GM12878 (cell line): ENCODE results near the gene MAGI3. TPM values are rescaled to one million over a fixed set of nuclear protein-coding genes. Genes with fewer than 3 reads are reported as not detected.

ENCODE experiments used
- ATAC-seq: fragments of 200-7000 bp; cut with Tn5 transposase; 3 replicates; pipeline ENCODE4 v1.9.1; 2020; ENCODE audit warnings: mild to moderate bottlenecking, moderate library complexity
- BruUV-seq: library from RNA; stranded (reverse); fragments of 400-500 nt; replicated peaks from 2 replicates; lab custom pipeline; 2021; lab: Mats Ljungman, UMichigan
- CTCF ChIA-PET: fragments of 300-600 bp; sonication (Branson Sonifier 250); formaldehyde crosslinking; extraction: SDS; loops from one replicate; lab custom pipeline; 2021; ENCODE audit warnings: inconsistent platforms; lab: Yijun Ruan, JAX
- POLR2A ChIA-PET: fragments of 350-600 bp; formaldehyde crosslinking; extraction: SDS; loops from one replicate; lab custom pipeline; 2021; ENCODE audit warnings: inconsistent platforms; lab: Charles Lee
- RAD21 ChIA-PET: fragments of 300-600 bp; sonication (Branson Sonifier 250); formaldehyde crosslinking; loops from one replicate; lab custom pipeline; 2023; ENCODE audit warnings: antibody characterized with exemption; ENCODE audit not compliant: unreplicated experiment; lab: Charles Lee
- SMC1A ChIA-PET: fragments of 300-600 bp; sonication (Branson Sonifier 250); formaldehyde crosslinking; loops from one replicate; lab custom pipeline; 2023; ENCODE audit not compliant: unreplicated experiment, uncharacterized antibody; lab: Charles Lee
- DNase-seq: peaks from one replicate; pipeline ENCODE4 v3.0.0-alpha.2; 2011; ENCODE audit warnings: low read depth, low spot score
- FAIRE-seq: peaks from 3 replicates; lab custom pipeline; 2011; peaks lifted over from hg19 to GRCh38; lab: Jason Lieb, UNC
- H2AFZ ChIP-seq: 2 replicates; pipeline ENCODE4 v1.6.0; 2011; ENCODE audit warnings: low read depth, low read length, control low read depth; ENCODE audit not compliant: control insufficient read depth
- H3K27ac ChIP-seq: 2 replicates; pipeline ENCODE4 v1.5.1; 2011; ENCODE audit warnings: control low read depth; ENCODE audit not compliant: control insufficient read depth, insufficient read depth
- H3K27me3 ChIP-seq, 2 experiments: replicated peaks in 1 of 2; 2 replicates each; pipeline versions ENCODE4 v1.6.0 to v1.6.1; 2011; ENCODE audit warnings: low read length in 1 of 2; ENCODE audit not compliant: control insufficient read depth in 2 of 2, insufficient read depth in 2 of 2
- H3K36me3 ChIP-seq, 2 experiments: 2 replicates each; pipeline ENCODE4 v1.5.1; 2011; ENCODE audit warnings: low read length in 1 of 2; ENCODE audit not compliant: control insufficient read depth in 2 of 2, insufficient read depth in 2 of 2
- H3K4me1 ChIP-seq: 2 replicates; pipeline ENCODE4 v1.6.1; 2011; ENCODE audit warnings: mild to moderate bottlenecking, low read length, moderate library complexity, mixed read lengths; ENCODE audit not compliant: control insufficient read depth, insufficient read depth
- H3K4me2 ChIP-seq: 2 replicates; pipeline ENCODE4 v1.6.0; 2011; ENCODE audit warnings: control low read depth; ENCODE audit not compliant: control insufficient read depth, insufficient read depth
- H3K4me3 ChIP-seq: fragments of 200-600 bp; sonication (generic); 2 replicates; pipeline ENCODE4 v1.5.1; 2016
- H3K79me2 ChIP-seq: 2 replicates; pipeline ENCODE4 v1.6.0; 2011; ENCODE audit warnings: low read length; ENCODE audit not compliant: control insufficient read depth, insufficient read depth
- H3K9ac ChIP-seq: 2 replicates; pipeline ENCODE4 v1.8.0; 2011; ENCODE audit warnings: low read length, control low read depth, mixed read lengths; ENCODE audit not compliant: control insufficient read depth, insufficient read depth
- H3K9me3 ChIP-seq: replicated peaks from 3 replicates; pipeline ENCODE4 v1.5.1; 2011; ENCODE audit warnings: mild to moderate bottlenecking, low read length; ENCODE audit not compliant: control insufficient read depth, insufficient read depth
- H4K20me1 ChIP-seq: 2 replicates; pipeline ENCODE4 v1.6.0; 2011; ENCODE audit not compliant: control insufficient read depth, insufficient read depth
- BMI1 ChIP-seq: fragments of 450-650 bp; IDR thresholded peaks from 2 replicates; pipeline ENCODE4 v1.6.1; 2016; ENCODE audit warnings: mild to moderate bottlenecking, moderate library complexity, borderline replicate concordance
- CEBPB ChIP-seq, 2 experiments: fragments of 150-350 bp in 1 of 2; IDR thresholded peaks; 2 replicates each; pipeline ENCODE4 v1.6.1; 2012 to 2014; ENCODE audit warnings: low read depth in 2 of 2, low read length in 2 of 2, borderline replicate concordance in 1 of 2, inconsistent platforms in 1 of 2
- DPF2 ChIP-seq: fragments of 450-650 bp; IDR thresholded peaks from 2 replicates; pipeline ENCODE4 v1.6.1; 2017; ENCODE audit warnings: mild to moderate bottlenecking
- EP300 ChIP-seq, 2 experiments: fragments of 150-350 bp in 1 of 2; IDR thresholded peaks; 2 replicates each; pipeline ENCODE4 v1.6.1; 2011 to 2012; ENCODE audit warnings: low read depth in 2 of 2, low read length in 2 of 2, borderline replicate concordance in 1 of 2, improper control_type of control experiment in 1 of 2, inconsistent platforms in 1 of 2; ENCODE audit not compliant: control insufficient read depth in 1 of 2
- ESRRA ChIP-seq: IDR thresholded peaks from 2 replicates; pipeline ENCODE4 v1.6.1; 2012; ENCODE audit warnings: mild to moderate bottlenecking, low read length, improper control_type of control experiment
- FOXM1 ChIP-seq: IDR thresholded peaks from 2 replicates; pipeline ENCODE4 v1.6.1; 2012; ENCODE audit warnings: low read depth, mild to moderate bottlenecking, inconsistent platforms, low read length, moderate library complexity
- IKZF1 ChIP-seq: fragments of 450-650 bp; conservative IDR thresholded peaks from 2 replicates; pipeline ENCODE4 v1.6.1; 2017; ENCODE audit warnings: antibody characterized with exemption, mild to moderate bottlenecking
- NBN ChIP-seq: fragments of 450-650 bp; IDR thresholded peaks from 2 replicates; pipeline ENCODE4 v1.6.1; 2016
- RCOR1 ChIP-seq: conservative IDR thresholded peaks from 2 replicates; pipeline ENCODE4 v1.6.1; 2012; ENCODE audit warnings: low read depth, low read length, improper control_type of control experiment
- STAT3 ChIP-seq: IDR thresholded peaks from 2 replicates; pipeline ENCODE4 v1.6.1; 2011; ENCODE audit warnings: low read depth, low read length, improper control_type of control experiment
- TCF3 ChIP-seq: IDR thresholded peaks from 2 replicates; pipeline ENCODE4 v1.6.1; 2012; ENCODE audit warnings: low read depth, mild to moderate bottlenecking, low read length, borderline replicate concordance; ENCODE audit not compliant: insufficient read depth
- TCF7 ChIP-seq: IDR thresholded peaks from 2 replicates; pipeline ENCODE4 v1.6.1; 2014; ENCODE audit warnings: antibody characterized with exemption, borderline replicate concordance
- ZNF207 ChIP-seq: fragments of 450-650 bp; IDR thresholded peaks from 2 replicates; pipeline ENCODE4 v1.6.1; 2014; ENCODE audit warnings: antibody characterized with exemption, mild to moderate bottlenecking, borderline replicate concordance
- ZNF217 ChIP-seq: fragments of 450-650 bp; IDR thresholded peaks from 2 replicates; pipeline ENCODE4 v1.6.1; 2017; ENCODE audit warnings: antibody characterized with exemption, mild to moderate bottlenecking
- ZNF24 ChIP-seq: fragments of 450-650 bp; IDR thresholded peaks from 2 replicates; pipeline ENCODE4 v1.6.1; 2017; ENCODE audit warnings: antibody characterized with exemption, mild to moderate bottlenecking
- WGBS: methylation state at CpG from one replicate; pipeline ENCODE4 v1.1.6; 2016; ENCODE audit warnings: low lambda C conversion rate; ENCODE audit not compliant: insufficient replicate concordance, insufficient coverage; ENCODE audit errors: missing lambda C conversion rate; 5-methylcytosine and 5-hydroxymethylcytosine counted together
- in situ Hi-C: fragments of 300-500 bp; cut with MboI; formaldehyde crosslinking; loops from 9 replicates; pipeline ENCODE4 v1.14.3; 2018; ENCODE audit warnings: mixed read lengths
- intact Hi-C: fragments of 100-400 bp; cut with micrococcal nuclease; formaldehyde crosslinking; loops from one replicate; pipeline ENCODE4 v1.14.2; 2022; ENCODE audit not compliant: unreplicated experiment
- polyA plus RNA-seq, 11 experiments: library from polyadenylated mRNA; depleted of rRNA in 4 of 11; unstranded in 6 of 11; stranded (reverse) in 5 of 11; fragments of >200 nt; fragmentation: Nextera tagmentation in 4 of 11; fragmentation: Illumina TruSeq in 1 of 11; extraction: Ambion mirVana in 4 of 11; extraction: Trizol in 1 of 11; gene quantifications; 1 replicate in 1 of 11; 2 replicates in 10 of 11; pipeline versions ENCODE4 v1.2.1 to v1.2.3, GENCODE V29; 2011 to 2016; ENCODE audit warnings: inconsistent platforms in 2 of 11, missing spikeins in 2 of 11, low read depth in 1 of 11
- total RNA-seq, 4 experiments: library from RNA; depleted of rRNA in 3 of 4; stranded (reverse); fragments of >200 nt in 3 of 4; fragmentation: Illumina TruSeq in 1 of 4; extraction: Trizol in 1 of 4; gene quantifications; 2 replicates each; pipeline versions ENCODE4 v1.2.1 to v1.2.3, GENCODE V29; 2013 to 2021
- TF ChIP-seq, protein P1 (sequence below): IDR thresholded peaks from 2 replicates; pipeline ENCODE4 v1.6.1; 2011; ENCODE audit warnings: low read depth, low read length, improper control_type of control experiment, borderline replicate concordance
- TF ChIP-seq, protein P2 (sequence below): IDR thresholded peaks from 2 replicates; pipeline ENCODE4 v1.6.1; 2012; ENCODE audit warnings: low read depth, low read length, improper control_type of control experiment

The MAGI3 gene
- total and polyA plus RNA-seq, 10 of the 15 experiments (the other 5 are each of a cell fraction or from before 2014, with no cell fraction given) = 0.17 to 0.65 (median 0.32) TPM

DNA sequence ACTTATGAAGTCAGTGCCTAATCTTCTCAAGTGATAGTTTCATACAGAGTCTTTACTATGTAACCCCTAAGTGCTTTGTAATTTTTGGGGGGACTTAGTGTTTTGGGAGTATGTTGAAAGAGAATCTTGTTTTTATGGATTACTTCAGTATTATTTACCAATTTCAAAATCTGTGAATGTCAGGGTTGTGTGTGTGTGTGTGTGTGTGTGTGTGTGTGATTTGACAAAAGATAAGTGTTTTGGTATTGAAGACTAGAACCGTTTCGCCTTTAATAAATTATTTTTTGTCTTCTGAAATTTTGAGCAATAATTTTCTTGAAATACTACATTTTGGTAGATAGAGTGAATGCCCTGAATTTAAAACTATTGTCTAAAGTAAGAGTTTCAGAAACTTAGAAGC is 5.8 kb downstream of the MAGI3 start:
- SMC1A ChIA-PET = no interaction called here
- Histone ChIP-seq H3K27ac (no peak overlapping the region), H3K79me2 (no peaks in the 10 kb centered on the region), H3K4me2 (no peak overlapping the region), H3K36me3 (no peaks in the 10 kb centered on the region), H3K9me3 (no peaks in the 10 kb centered on the region), H4K20me1 (no peaks in the 10 kb centered on the region), H3K27me3 (peaks cover 0 to 7% of the 10 kb centered on the region in 2 experiments; a peak in 2 of 4 replicates), H3K4me1 (peaks cover 6% of the 10 kb centered on the region; the same call in 1 of the 2 replicates), H3K4me3 (no peak overlapping the region; the same call in 1 of the 2 replicates), H3K9ac (no peak overlapping the region), H2AFZ (no peak overlapping the region)
- no peak for FAIRE-seq
- ATAC-seq = no peak
- in situ Hi-C loops (no loop called here), intact Hi-C loops (loop anchor here (10.0 kb wide), 1 partner anchor 681 kb away; the partner anchor contains the start of gene PPM1J)
- TF ChIP-seq CEBPB (IDR thresholded peaks at IDR 0.05; ENCODE audit: borderline replicate concordance in 1 of 2, low read depth in 2 of 2, low read length in 2 of 2) = no peak
- no peak for TF ChIP-seq EP300 (IDR thresholded peaks at IDR 0.05; ENCODE audit: borderline replicate concordance in 1 of 2, control insufficient read depth in 1 of 2, low read depth in 2 of 2, low read length in 2 of 2)
- no peak for TF ChIP-seq BMI1
- TF ChIP-seq DPF2 = no peak
- TF ChIP-seq FOXM1 = no peak
- TF ChIP-seq ZNF207 = no peak
- TF ChIP-seq, protein P1, sequence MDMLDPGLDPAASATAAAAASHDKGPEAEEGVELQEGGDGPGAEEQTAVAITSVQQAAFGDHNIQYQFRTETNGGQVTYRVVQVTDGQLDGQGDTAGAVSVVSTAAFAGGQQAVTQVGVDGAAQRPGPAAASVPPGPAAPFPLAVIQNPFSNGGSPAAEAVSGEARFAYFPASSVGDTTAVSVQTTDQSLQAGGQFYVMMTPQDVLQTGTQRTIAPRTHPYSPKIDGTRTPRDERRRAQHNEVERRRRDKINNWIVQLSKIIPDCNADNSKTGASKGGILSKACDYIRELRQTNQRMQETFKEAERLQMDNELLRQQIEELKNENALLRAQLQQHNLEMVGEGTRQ = no peak
- no peak for TF ChIP-seq IKZF1
- TF ChIP-seq TCF7 = no peak
- TF ChIP-seq, protein P2, sequence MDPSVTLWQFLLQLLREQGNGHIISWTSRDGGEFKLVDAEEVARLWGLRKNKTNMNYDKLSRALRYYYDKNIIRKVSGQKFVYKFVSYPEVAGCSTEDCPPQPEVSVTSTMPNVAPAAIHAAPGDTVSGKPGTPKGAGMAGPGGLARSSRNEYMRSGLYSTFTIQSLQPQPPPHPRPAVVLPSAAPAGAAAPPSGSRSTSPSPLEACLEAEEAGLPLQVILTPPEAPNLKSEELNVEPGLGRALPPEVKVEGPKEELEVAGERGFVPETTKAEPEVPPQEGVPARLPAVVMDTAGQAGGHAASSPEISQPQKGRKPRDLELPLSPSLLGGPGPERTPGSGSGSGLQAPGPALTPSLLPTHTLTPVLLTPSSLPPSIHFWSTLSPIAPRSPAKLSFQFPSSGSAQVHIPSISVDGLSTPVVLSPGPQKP = no peak
- no peak for TF ChIP-seq STAT3
- no peak for TF ChIP-seq ESRRA
- no peak for TF ChIP-seq NBN
- no peak for TF ChIP-seq ZNF217
- TF ChIP-seq TCF3 = no peak
- TF ChIP-seq ZNF24 = no peak
- TF ChIP-seq RCOR1 = no peak
- POLR2A ChIA-PET = no interaction called here
- CTCF ChIA-PET = interaction anchor here (0.7 kb wide), 1 partner anchor 1625 kb away, joined by 3 read pairs; no protein-coding TSS in a partner anchor
- DNase-seq = no peak
- BruUV-seq = no TSS peak
- RAD21 ChIA-PET = no interaction called here
- WGBS = 26% methylated on average over 2 of the region's 2 CpGs
